GM23248 (cell line): ENCODE results near the gene SCD5.

Source experiments
- EZH2 ChIP-seq: fragments of 200-600 bp; sonication (generic); IDR thresholded peaks from 2 replicates; pipeline ENCODE4 v1.6.1; 2018; ENCODE audit warnings: antibody characterized with exemption, mild to moderate bottlenecking; ENCODE audit not compliant: insufficient read depth, poor library complexity, severe bottlenecking
- EZH2phosphoT487 ChIP-seq: fragments of 200-600 bp; sonication (generic); IDR thresholded peaks from 2 replicates; pipeline ENCODE4 v1.6.1; 2018; ENCODE audit warnings: antibody characterized with exemption, moderate library complexity, mild to moderate bottlenecking, low read depth; ENCODE audit not compliant: insufficient read depth

DNA sequence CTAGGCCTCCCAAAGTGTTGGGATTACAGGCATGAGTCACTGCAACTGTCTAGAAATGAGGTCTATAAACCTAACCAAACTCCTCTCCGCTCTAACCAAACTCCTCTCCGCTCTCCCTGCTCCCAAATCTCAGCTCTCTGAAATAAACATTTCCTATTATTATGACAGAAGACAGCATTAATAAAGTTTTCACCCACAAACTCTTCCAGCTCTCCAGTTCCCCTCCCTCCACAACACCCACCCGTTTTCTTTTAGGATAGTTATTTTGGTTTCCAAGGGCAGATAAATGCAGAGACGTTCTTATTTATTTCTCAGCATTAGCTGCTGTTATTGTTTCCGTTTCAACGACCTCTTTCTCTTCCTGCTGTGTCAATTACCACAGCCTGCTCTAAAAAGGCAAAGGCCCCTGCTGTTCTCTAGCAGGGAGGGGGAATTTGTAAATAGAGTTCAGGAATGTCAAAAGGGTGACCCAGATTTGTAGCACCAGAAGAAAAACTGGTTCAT, 13.3 kb upstream of the SCD5 start:
- TF ChIP-seq EZH2: no peak
- TF ChIP-seq EZH2phosphoT487: no peak
